Cerebellar nuclear complex (tissue), 1 donor: ENCODE data around the gene C22orf15.

Experiments
- DNase-seq, 2 experiments: peaks; one replicate each; lab custom pipeline; 2025; lab: John Stamatoyannopoulos, UW

Gene C22orf15

GRCh38 chr22:23772649-23773473 is 10.1 kb downstream of the C22orf15 start, which contains the start of gene MMP11:
Gene MMP11 (plus strand): TSS chr22:23772849. CDS start chr22:23772871, 22 bp downstream.
- no peak for DNase-seq

- no peak for DNase-seq
These were observed 10.8 kb downstream of the C22orf15 start for GRCh38 chr22:23773483-23774113.

- no peak for DNase-seq
These were observed 11.5 kb downstream of the C22orf15 start for GRCh38 chr22:23774114-23774921.

GRCh38 chr22:23774922-23775436 is 12.2 kb downstream of the C22orf15 start:
- no peak for DNase-seq

- DNase-seq = no peak
These were observed 13.1 kb downstream of the C22orf15 start for GRCh38 chr22:23775779-23776375.

- no peak for DNase-seq
These were observed 15.2 kb downstream of the C22orf15 start for GRCh38 chr22:23777776-23778576.

GRCh38 chr22:23778577-23778900 is 15.7 kb downstream of the C22orf15 start:
- DNase-seq = no peak

- DNase-seq = no peak
These were observed 16.3 kb downstream of the C22orf15 start for GRCh38 chr22:23779083-23779482.

- no peak for DNase-seq
These were observed 16.9 kb downstream of the C22orf15 start for GRCh38 chr22:23779731-23780130.

- DNase-seq = no peak
These were observed 17.5 kb downstream of the C22orf15 start for GRCh38 chr22:23780146-23780748.

GRCh38 chr22:23781065-23781464 is 18.3 kb downstream of the C22orf15 start:
- DNase-seq = no peak

GRCh38 chr22:23781511-23782183 is 18.9 kb downstream of the C22orf15 start:
- DNase-seq = no peak

GRCh38 chr22:23782252-23782651 is 19.5 kb downstream of the C22orf15 start:
- DNase-seq = no peak

- DNase-seq = no peak
These were observed 19.9 kb downstream of the C22orf15 start for GRCh38 chr22:23782703-23783102.

GRCh38 chr22:23783265-23784150 is 20.7 kb downstream of the C22orf15 start:
- no peak for DNase-seq

GRCh38 chr22:23784215-23784732 is 21.5 kb downstream of the C22orf15 start:
- DNase-seq = no peak

- no peak for DNase-seq
These were observed 23.5 kb downstream of the C22orf15 start for GRCh38 chr22:23786261-23786710.

- DNase-seq = peak in 1 of 2 experiments; percentile 57
These were observed 24.2 kb downstream of the C22orf15 start, which contains the start of gene SMARCB1 for GRCh38 chr22:23786752-23787599. Gene SMARCB1 (plus strand): TSS chr22:23786966. CDS start chr22:23787170, 204 bp downstream.
